GM10266 (cell line): ENCODE results near the gene CHST12.

Source experiments
- DNase-seq: peaks from one replicate; pipeline ENCODE4 v3.0.0; 2012; ENCODE audit errors: extremely low spot score
- CTCF ChIP-seq: IDR thresholded peaks from 2 replicates; pipeline ENCODE4 v1.5.1; 2012; ENCODE audit warnings: mild to moderate bottlenecking, low read depth; ENCODE audit not compliant: control insufficient read depth, insufficient read depth; ENCODE audit errors: missing control alignments

The CHST12 gene

GRCh38 chr7:2403014-2403717 is at the start of gene CHST12:
TSS of gene CHST12 (plus strand) at chr7:2403611. CDS start at chr7:2432640, 29,029 bp downstream.
- DNase-seq = peak; percentile 99
- TF ChIP-seq CTCF = no peak

GRCh38 chr7:2353936-2354185 is 49.5 kb upstream of the CHST12 start:
- TF ChIP-seq CTCF = no peak
- peak; percentile 95 for DNase-seq

- peak; percentile 97 for DNase-seq
- TF ChIP-seq CTCF = no peak
Observed at GRCh38 chr7:2354186-2354938, 49.0 kb upstream of the CHST12 start, which contains the start of gene EIF3B. TSS of gene EIF3B (plus strand) at chr7:2354827. CDS start at chr7:2354922, 95 bp downstream.

GRCh38 chr7:2354939-2355704 is 48.3 kb upstream of the CHST12 start:
- no peak for TF ChIP-seq CTCF
- peak; percentile 25 for DNase-seq

GRCh38 chr7:2355705-2356008 is 47.8 kb upstream of the CHST12 start:
- no peak for DNase-seq

GRCh38 chr7:2357165-2357564 is 46.2 kb upstream of the CHST12 start:
- no peak for TF ChIP-seq CTCF
- no peak for DNase-seq

More at GRCh38 chr7:2355705-2356008, 47.8 kb upstream of the CHST12 start:
- TF ChIP-seq CTCF = no peak
